GM19455 (cell line): ENCODE results near the gene UBE2I.
"Not testable (repeated sequence)": the region's sequence is repeated elsewhere in the genome, so short reads cannot be mapped to it uniquely, and the experiment has no call there.

Source experiments
- ATAC-seq: cut with Tn5 transposase; IDR thresholded peaks from one replicate; pipeline ENCODE4 v1.9.1; 2021; ENCODE audit not compliant: unreplicated experiment

UBE2I gene

GRCh38 chr16:1292208-1292607, 17.2 kb upstream of the UBE2I start:
- ATAC-seq: not testable (repeated sequence)

- ATAC-seq: not testable (repeated sequence)
These were observed 16.6 kb upstream of the UBE2I start for GRCh38 chr16:1292808-1293207.

- ATAC-seq: no peak
These were observed 15.3 kb upstream of the UBE2I start for GRCh38 chr16:1293921-1294656.

DNA sequence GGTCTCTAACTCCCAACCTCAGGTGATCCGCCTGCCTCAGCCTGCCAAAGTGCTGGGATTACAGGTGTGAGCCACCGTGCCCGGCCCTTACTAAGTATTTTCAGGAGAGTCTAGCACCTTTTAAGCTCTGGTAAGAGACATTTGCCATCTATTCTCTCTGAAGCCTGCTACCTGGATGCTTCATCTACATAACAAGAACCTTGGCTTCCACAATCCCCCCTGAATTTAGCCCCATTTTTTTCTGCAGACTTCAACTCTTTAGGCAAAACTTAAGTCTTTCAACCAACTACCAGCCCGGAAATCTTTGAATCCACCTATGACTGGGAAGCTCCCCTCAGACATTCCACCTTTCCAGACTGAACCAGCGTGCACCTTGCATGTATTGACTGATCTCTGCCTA, 14.0 kb upstream of the UBE2I start:
- ATAC-seq: no peak

DNA sequence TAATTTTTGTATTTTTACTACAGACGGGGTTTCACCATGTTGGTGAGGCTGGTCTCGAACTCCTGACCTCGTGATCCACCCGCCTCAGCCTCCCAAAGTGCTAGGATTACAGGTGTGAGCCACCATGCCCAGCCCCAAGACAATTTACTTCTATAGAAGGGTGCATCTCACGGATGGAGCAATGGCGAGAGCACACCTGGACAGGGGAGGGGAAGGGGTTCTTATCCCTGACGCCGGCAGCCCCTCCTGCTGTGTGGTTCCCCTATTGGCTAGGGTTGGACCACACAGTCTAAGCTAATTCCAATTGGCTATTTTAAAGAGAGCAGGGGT, 12.8 kb upstream of the UBE2I start:
- not testable (repeated sequence) for ATAC-seq

DNA sequence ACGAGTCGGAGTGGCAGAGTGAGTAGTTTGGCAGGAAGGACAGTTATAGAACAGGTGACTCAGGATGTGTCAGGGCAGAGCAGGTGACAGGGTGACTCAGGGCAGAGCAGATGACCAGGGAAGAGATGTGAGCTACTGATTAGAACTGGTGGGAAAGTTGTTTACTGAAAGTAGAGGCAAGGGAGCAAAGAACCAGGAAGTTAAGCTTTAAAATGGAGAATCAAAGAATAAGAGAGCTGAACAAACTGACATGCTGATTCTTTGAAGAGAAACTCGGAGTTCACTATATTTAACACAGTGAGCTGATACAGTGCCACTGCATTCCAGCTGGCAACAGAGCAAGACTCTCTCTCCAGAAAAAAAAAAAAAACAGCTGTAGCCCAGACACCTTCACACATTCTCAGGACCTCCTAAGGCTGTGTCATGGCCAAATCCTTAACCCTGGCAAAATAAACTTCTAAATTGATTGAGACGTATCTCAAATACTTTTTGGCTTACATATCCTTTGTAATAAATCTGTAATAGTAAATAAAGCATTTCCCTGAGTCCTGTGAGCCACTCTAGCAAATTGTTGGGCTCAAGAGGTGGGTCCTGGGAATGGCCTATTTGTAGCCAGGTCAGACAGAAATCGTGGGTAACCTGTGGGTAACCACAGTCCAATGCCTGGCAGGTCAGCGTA, 12.3 kb upstream of the UBE2I start:
- ATAC-seq: no peak

DNA sequence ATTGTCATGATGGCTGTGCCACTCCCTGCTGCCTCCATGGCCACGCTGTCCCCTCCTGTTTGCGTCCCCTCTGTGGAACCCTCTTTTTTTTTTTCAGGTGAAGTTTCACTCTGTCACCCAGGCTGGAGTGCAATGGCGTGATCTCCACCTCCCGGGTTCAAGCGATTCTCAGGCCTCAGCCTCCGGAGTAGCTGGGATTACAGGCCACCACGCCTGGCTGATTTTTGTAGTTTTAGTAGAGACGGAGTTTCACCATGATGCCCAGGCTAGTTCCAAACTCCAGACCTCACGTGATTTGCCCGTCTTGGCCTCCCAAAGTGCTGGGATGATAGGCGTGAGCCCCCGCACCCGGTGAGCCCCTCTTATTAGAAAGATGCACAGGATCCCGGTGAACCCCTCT, 11.0 kb upstream of the UBE2I start:
- ATAC-seq: no peak

DNA sequence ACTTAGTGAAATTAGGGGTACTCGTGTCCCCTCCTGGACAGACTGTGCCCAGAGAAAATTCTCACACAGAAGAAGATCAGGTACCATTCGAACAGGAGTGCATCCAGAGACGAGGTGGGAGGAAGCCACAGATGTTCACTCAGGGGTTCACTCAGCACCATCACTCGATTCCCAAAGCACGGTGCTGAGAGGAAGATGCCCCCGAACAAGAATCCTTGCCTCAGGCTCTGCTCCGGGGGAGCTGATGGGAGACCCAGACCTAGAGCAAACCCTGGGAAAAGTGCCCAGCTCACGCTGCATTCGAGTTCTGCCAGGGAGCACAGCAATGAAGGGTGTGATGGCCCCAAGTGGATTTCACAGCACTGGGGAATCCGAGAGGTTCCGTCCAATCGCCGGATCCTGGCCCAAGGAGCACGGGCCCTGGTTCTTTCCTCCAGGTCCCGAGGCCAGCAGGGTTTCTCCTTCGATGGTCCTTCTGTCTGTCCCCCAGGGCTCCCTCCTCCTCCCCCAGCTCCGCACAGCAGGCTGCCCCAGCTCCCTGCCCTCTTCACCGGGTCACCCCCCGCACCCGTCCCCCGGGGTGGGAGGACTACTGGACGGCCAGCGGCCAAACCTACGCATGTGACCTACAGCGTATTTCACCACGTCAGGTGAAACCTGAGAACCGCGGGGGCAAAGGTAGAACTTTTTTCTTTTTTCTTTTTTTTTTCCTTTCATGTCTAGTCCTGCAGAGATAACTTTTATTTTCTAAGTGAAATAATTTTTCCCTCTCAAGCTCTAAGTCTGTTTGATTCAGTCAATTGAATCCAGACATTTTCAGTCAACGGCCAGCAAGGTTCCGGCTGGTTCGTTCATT, 10.2 kb upstream of the UBE2I start:
- no peak for ATAC-seq

DNA sequence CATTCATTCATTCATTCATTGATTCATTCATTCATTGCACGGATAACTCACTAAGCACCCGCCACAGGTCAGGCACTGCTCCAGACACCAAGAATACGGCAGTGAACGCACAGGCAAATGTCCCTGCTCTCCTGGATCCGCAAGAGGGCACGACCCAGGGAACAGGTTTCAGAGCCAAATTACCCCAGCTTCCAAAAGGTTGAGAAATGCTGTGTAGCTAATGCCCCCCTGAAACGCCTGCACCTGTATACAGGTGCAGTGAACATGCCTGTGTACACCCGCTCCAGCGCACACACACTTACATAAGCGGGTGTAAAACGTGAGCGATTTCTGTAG, 9.6 kb upstream of the UBE2I start:
- ATAC-seq: no peak

GRCh38 chr16:1300664-1301476, 8.6 kb upstream of the UBE2I start:
- no peak for ATAC-seq

DNA sequence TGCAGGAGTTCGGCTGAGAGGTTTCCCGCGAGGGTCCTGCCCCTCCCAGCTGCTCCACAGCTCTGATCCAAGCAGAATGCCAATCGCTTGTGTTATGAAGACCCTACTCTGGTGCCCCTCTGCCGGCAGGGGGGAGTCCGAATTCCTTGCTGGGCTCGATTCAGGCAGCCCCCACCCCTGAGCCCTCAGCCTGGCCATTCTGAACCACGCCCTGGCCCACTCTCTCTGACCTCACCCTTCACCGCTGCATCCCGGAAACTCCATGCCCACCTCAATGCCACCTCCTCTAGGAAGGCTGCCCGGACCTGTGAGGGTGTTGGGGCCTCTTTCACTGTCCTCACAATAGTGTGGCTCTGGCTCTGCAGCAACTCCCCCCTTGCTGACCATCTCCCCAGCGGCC, 7.9 kb upstream of the UBE2I start:
- no peak for ATAC-seq

GRCh38 chr16:1305823-1306222, 3.6 kb upstream of the UBE2I start:
- ATAC-seq: no peak

DNA sequence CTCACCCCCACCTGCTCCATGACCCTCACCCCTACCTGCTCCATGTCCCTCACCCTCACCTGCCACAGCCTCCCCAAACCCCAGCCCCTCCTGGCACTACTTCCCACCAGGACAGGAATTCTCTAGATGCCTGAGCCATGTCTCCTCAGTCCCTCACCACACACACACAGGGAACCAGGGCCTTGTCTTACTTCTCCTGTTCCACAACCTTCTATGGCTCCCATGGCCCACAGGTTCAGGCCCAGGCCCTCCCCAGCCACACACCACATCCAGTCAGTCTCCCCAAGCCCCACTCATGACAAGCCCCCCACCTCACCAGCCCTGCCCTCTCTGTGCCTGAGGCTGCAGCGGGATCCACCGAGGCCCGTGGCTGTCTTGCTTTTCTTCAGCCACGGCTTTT, 3.1 kb upstream of the UBE2I start:
- ATAC-seq: no peak

GRCh38 chr16:1308036-1308976, 1.1 kb upstream of the UBE2I start:
- ATAC-seq: peak; percentile 7

DNA sequence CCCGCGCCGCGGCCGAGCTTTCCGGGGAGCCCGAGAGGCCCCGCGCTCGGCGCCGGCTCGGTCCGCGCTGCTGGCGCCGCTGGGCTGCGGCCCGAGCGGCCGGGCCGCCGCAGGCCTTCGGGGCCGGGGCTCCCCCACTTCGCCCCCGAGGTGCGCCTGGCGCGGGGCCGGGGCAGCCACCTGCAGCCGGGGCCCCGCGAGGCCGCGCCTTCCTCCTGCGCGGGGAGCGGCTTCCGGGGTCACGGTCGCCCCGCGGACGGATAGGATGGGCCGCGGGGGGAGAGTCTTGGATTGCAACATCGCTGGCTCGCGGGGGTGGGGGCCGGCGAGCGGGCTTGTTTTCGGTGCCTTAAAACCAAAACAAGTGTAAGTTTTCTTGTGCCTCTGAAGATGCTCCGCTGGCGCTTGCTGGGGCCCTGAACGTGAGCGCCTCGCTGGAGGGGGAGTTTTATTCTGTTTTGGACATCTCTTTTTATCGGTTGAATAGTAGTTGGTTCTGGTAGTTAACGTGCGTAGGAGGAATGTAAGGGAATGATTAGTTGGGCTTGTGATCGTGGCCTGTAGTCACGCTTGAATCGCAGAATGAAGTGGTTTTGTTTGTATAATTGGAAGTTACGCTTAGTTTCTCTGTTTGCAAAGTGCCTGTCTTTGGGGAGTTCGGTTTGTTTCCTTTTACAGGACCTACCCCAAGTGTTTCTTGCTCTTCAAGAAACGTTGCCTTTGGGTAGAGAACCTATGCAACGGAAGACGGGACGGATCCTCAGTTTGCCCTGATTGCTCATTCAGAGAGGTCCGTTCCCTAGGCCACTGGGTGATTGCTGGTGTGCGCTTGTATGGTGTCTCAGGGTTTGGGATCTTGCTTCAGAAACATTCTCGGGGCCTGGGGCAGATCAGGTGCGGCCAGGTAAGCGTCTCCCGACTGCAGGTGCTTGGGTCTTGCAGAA, 724 bp downstream of the UBE2I start:
- ATAC-seq: peak; percentile 11

- no peak for ATAC-seq
These were observed 1.4 kb downstream of the UBE2I start for GRCh38 chr16:1310832-1311200.

- ATAC-seq: no peak
These were observed 1.8 kb downstream of the UBE2I start for GRCh38 chr16:1311212-1311737.

GRCh38 chr16:1311738-1312466, 2.5 kb downstream of the UBE2I start:
- ATAC-seq: no peak
